HG03565 (cell line): ENCODE data around the gene POLN.

Source experiments
- ATAC-seq: cut with Tn5 transposase; IDR thresholded peaks from one replicate; pipeline ENCODE4 v1.9.1; 2021; ENCODE audit warnings: mild to moderate bottlenecking, moderate library complexity; ENCODE audit not compliant: unreplicated experiment

Gene POLN

DNA sequence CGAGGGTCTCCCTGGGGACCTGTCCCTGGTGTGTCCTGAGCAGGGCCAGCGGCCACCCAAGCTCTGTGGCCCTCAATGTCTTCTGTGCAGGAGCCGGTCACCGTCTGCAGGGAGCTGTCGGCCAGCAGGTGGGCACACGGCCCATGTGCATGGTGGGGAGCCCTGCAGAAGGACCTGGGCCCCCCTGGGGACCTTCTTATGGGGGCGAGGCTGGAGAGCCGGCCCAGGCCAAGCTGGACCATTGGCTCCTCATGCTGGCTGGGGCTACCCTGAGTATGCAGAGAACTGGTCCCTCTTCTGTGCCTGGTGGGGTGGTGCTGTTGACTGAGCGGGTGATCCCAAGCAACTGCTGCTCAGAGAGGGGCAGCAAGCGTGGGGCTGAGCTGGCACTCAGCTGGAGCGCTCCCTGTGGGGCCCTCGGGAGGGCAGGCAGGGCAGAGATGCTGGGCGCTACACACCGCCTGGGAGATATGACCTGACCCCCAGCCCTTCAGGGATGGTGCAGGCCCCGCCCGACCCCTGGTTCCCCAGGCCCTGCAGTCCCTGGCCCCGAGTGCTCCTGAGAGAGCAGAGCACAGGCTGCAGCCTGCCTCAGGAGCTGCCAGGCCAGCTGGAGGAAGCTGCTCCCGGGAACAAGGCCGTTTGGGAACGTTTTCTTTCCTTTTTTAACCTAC, 168.0 kb downstream of the POLN start:
- ATAC-seq, result no peak

DNA sequence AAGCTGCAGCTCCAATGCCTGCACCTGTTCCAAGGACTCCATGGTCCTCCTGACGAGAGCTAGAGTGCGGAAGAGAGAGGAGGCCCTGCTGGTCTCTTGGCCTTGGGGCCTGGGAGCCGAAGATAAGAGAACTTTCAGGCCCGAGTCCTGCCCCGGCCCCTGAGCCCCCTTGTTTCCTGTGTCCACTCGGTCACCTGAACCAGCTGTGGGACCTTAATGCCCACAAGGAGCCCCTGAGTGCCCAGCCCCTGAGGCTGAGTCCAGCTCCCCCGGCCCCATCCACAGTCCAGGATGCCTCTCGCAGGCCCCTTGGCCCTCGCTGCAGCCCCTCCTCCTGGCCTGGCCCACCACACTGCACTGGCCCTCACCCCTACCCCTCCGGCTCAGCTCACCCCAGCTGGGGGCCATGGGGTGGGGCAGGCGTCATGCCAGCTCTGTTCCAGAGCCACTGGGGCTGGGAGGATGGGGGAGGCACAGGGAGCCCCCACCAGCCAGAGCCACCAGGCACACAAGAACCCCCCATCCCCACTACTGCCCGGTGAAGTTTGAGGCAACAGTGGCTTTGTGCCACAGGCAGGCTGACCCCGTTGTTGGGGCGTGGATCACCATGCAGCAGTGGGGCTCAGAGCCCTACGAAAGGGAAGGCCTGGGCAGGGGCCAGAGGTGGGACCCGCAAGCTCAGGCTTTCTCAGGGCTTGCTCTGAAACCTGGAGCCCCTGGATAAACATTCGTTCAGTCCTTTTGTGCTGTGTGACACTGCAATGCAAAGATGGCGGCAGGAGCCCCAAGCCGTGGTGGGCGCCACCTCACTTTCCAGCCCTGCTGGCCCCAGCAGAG, 168.7 kb downstream of the POLN start:
- no peak for ATAC-seq

DNA sequence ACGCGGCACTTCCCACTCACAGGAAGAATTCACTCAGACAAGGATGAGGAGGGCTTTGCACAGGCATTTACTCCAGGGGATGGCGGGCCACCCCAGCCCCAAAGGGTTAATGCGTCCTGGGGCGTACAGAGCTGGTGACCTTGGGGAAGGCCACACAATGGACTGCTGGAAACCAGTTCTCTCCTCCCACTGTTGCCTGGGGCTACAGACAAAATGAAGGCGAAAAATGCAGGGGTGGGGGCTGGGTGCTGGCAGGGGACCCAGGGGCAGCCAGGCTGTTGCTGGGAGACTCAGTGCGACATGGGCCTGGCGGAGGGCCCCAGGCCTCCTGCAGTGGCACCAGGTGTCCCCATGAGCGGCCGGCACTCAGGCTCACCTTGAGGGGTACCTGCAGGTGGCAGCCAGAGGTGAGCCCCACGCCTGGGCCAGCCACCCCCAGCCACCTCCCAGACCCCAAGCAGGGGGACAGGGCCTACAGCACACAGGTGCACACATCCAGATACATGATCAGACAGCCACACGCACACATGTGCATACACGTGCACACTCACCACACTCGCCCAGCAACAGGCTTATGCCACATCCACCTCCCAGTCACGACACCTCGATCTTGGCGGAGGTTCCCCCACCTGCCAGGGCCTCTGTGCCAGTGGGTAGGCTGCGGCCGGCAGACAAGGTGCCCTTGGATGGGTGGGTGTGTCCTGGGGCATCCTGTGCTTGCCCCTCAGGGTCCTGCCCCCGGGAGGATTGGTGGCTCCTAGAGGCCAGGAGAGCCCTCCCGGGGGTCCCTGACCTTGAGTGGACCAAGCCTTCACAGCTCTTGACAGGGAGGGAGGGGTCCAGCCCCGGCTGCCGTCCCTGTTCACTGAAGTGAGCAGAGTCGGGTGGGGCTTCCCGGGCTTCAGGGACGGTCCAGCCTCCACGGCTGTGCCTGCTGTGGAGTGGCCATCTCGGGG, 169.7 kb downstream of the POLN start:
- no peak for ATAC-seq

DNA sequence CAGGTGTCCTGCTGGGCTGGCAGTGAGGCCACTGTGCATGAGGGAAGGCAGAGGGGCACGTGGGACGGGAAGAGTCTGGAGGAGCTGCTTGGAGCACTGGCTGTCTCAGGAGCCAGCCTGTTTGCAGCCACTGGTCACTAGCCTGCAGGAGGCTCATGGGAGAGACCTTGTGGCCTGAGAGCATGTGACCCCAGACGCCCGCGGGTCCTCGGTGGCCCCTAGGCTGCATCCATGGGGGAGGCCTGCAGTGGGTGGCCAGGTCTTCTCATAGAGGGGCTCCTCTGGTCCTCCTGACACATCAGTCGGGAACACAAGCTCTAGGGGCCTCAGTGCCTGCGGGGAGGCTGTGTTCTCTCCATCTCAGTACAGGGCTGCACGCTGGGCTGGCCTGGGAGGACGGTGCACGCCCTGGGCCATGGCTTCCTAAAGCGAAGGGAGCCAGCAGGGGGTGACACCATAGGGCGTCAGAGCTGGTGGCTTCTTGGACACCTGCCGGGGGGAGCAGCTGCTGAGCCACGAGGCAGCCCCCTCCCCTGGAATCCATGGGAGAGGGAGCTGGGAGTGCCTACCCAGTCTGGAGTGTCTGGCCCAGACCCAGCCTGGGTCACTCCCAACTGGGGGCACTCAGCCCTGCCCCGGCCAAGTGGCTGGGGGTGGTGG, 170.5 kb downstream of the POLN start:
- ATAC-seq, result no peak

DNA sequence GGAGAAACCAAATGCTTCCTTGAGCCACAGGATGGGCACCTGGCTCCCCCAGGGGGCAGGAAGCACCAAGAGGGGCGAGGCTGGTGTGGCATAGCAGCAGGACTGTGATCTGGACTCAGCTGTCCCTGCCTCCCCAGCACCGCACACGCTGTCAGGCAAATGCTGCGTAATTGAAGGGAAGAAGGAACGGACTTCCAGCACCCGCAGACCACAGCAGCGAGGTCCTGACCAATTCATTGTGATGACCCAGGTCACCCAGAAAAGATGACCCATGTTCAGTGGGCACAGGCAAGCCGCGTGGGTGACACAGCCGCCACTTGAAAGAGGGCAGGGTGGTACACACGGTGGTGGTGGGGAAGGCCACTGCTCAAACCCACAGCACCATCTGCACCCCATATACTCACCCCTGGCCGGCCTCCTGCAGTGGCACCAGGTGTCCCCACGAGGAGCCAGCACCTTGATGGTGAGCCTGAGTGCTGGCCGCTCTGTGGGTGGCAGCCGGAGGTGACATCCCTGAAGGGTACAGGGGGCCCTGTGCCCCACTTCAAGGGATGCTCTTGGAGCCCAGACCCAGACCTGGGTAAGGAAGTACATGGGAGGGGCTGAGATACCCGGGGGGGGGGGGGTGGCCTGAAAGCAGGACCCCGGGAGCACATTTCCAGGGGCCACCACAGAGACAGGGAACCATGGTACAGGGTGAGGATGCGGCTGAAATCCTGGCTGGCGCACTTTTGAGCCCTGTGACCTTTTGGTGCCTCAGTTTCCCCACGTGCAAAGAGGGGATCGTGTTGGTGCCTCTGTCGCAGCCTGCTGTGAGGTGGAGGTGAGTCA, 171.3 kb downstream of the POLN start:
- ATAC-seq, result no peak

DNA sequence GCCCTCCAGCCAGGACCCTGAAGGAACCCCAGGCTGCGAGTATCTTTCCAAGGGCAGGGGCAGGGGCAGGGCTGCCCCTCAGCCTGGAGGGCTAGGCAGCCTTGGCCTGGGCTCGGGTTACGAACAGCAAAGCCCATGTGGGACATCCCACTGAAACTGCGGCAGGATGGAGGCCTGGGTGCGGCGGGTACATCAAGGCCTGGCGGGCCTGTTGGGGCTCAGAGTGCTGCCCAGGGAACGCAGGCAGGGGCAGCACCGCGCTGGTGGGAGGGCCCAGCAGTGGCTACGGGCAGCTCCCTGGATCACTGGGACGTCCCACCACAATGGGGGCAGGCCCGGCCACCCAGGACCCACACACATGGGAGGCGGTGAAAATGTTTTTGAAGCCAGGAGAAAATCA, 171.9 kb downstream of the POLN start:
- ATAC-seq, result no peak

DNA sequence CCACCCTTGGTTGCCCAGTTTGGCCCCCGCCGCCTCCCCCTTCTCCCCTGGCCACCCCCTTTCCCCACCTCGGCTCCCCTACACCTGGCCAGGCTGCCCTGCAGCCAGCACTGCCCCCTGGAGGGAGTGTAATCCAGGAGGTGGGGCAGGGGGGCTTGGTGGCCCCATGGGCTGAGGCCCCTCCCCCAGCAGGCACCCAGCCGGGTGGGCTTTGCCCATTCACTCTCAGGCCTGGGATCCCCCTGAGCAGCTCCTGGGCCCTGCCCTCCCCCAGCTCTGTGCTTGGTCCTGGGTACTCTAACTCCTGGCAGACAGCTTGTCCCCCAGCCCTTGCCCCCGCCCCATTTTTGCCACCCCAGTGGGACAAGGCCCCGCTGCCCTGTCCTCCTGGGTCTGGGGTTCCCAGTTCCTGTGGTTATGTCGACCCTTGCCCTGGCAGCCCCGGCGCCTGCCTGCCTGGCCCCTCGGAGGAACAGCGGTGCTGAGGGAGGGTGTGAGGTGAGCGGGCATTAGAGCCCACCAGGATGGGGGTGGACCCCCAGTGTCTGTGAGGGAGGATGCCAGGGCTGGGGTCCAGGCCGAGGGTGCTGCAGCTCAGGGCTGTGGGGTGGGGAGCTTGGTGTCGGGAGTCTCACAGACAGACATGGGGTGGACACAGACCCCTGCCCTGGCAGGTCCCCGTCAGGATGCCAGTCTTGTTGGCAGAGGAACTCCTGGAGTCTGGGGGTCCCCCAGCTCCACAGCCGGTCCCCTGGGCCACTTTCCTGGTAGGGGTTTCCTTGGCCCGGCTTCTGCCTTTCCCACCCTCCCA, 172.6 kb downstream of the POLN start:
- ATAC-seq, result no peak

DNA sequence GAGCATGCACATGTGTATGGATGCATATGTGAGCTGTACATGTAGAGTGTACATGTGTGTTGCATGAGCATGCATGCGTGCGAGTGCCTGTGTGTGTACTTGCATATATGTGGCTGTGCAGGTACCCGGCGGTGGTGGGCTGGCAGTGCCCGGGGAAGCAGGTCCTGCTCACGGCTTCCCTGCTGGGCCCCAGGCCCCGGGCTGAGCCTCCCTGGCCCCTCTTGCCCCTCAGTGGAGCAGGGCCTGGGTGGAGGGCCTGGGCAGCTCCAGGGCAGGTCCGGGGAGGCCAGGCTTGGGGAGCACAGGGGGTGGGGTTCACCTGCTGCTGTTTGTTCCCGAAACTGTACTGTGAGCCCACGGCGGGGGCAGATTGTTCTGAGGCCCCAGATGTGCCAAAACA, 173.4 kb downstream of the POLN start:
- ATAC-seq, result no peak

DNA sequence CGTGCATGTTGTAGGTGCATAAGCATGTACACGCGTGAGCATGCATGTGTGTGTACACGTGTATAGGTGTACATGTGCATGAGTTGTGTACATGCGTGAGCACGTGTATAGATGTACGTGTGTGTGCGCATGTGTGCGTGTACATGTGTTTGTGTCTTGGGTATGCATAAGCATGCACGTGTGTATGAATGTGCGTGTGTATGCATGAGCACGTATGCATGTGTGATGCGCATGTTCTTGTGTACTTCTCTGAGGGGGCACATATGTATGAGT, 173.8 kb downstream of the POLN start:
- no peak for ATAC-seq

DNA sequence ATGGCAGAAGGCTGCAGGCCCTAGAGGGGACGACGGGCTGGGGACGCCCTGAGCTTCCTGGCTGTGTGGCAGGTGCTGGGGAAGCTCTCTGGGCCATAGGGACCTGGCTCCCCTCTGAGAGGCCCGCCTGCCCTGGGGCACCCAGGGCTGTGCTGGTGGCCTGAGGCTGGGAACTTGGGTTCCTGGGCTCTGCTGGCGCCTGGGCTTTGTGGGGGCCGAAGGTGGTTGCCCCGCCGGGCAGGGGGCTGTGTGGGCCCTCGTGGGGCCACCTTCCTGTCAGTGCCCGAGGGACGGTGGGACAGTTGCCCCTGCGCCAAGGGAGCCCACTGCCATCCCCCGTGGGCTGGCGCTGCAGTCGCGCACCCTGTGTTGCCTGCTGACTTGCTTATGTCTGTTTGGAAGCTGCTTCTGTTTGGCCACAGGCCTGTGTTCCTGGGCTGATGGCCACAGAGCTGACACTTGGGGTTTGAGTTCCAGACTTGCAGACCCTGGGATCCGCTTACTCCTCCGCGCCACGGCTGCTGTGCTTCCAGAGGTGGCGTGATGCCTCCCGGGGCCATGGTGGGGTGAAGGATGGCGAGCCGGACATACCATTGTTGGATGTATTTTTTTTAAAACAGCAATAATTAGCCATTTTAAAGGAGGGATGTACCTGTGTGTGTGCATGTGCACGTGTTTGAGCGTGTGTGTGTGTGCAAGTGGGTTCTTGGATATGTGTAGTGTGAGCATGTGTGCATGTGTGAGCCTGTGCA, 174.3 kb downstream of the POLN start:
- ATAC-seq, result no peak

DNA sequence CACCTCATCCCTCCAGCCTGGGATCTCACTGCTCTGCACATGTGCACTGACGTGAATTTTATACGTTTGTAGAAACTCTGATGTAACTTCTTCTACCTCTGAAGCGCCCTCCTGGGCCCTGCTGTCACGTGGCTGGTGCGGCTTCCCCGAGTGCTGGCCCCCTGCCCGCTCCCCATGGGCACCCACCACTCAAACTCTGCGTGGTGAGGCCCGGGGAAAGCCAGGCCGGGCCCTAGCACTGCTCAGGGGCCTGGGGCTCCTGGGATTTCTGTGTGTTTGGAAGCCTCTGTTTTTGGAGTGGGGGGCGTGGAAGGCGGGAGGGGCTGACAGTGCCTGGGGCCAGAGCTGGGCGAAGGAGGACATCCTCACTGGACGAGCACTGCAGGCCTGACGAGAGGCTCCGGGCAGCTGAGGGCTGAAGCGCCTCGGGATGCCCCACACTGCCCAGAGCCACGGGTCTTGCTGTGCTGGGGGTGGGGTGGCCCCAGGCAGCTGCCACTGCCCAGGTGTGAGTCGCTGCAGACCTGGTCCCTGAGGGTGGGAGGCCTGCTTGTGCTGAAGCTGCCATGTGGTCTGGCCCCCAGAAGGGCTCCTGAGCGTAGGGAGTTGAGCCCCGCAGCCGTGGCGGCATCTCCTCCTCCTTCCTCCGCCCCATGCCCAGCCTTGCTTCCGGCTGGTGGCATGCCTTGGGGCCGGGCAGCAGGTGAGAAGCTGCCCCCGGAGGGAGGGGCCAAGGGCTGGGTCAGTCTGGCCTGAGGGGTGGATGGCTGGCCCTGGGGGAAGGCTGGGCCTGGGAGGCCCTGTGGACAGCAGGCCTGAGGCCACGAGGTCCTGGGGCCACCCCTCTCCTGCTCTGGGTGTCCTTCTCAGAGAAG, 175.1 kb downstream of the POLN start:
- ATAC-seq, result no peak

DNA sequence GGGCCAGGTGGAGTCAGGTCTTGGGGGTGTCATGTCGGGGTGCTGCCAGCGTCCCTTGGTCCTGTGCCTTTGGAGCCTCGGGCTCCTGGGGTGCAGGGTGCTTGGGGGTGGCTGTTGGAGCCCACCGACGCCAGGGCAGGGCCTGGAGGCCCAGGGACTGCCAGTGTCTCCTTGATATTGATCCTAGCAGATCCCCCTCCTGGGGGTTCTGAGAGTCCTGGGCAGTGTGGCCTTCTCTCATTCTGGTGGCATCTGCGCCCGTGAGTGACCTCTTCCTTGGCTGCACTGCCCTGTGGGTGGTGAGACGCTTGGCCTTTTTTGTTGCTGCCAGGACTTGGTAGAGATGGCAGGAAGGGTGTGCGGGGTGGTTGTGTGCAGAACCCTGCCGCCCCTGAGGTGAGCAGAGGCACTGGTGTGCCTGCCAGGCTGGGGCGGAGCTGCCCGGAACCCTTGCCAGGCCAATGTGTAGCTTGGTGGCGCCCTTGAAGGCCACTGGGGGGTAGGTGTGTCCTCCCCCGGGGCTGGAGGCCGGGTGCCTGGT, 175.8 kb downstream of the POLN start:
- ATAC-seq, result no peak

DNA sequence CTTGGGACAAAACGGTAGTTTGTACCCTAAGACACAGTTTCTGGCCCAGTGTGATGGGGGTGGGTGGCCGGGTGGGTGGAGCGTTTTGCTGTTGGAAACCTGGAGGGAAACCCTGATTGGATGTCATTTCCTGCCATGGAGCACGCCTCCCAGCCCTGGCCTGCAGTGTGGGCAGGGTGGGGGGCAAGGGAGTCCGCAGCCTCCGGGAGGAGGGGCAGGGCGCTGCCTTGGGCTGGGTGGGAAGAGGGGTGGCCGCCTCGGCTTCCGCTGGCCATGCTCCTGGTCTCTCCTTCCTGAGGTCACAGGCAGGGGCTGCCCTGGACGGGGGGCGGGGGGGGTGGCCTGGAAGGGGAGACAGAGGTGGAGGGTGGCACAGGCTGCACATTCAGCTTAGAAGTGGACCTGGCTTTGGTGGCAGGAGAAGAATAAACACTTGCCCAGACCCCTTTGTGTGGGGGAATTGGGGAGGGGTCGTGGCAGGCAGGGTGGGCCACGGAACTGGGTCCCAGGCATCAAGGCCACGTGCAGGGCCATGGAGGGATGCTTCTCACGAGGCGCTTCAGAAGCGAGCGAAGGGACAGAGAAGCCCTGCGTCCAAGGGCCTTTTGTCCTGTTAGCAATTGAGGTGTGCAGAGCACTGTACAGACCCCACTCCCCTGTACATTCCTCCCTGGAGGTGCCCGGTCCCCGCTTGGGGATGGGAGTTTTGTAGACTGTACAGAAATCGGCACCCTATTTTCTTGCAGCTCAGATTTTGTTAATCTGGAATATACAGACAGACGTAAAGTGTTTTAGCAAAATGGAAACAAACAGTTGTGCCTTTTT, 176.6 kb downstream of the POLN start:
- no peak for ATAC-seq

DNA sequence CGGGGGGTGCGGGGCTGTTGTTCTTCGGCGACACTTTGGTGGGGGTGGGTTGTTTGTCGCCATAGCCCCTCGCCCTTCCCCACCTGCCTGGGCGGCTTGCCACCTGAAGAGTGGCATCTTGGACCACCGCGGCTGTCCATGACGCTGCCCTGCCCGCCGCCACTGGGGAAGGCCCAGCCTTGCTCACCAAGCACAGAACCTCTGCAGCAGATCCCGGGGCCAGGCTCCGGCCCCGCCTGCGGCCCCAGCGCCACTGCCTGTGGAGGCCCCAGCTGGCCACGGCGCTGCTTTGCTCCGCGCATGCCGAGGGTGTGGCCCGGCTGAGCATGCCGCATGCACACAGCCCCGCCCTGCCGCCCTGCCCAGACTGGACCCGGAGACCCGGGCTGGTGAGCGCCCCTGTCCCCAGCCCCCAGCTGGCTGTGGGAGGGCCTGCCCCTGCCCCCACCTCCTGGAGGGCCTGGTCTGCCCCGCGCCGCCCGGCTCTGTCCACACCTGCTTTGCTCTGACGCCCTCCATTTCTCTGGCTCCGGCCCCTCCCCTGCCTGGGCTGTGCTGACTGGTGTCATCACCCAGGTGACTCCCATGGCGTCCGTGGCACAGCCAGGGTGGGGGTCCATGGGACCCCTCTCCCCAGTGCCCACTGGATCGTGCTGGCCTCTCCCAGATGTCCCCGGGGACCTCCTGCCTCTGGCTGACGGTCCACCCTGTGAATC, 177.5 kb downstream of the POLN start:
- no peak for ATAC-seq

DNA sequence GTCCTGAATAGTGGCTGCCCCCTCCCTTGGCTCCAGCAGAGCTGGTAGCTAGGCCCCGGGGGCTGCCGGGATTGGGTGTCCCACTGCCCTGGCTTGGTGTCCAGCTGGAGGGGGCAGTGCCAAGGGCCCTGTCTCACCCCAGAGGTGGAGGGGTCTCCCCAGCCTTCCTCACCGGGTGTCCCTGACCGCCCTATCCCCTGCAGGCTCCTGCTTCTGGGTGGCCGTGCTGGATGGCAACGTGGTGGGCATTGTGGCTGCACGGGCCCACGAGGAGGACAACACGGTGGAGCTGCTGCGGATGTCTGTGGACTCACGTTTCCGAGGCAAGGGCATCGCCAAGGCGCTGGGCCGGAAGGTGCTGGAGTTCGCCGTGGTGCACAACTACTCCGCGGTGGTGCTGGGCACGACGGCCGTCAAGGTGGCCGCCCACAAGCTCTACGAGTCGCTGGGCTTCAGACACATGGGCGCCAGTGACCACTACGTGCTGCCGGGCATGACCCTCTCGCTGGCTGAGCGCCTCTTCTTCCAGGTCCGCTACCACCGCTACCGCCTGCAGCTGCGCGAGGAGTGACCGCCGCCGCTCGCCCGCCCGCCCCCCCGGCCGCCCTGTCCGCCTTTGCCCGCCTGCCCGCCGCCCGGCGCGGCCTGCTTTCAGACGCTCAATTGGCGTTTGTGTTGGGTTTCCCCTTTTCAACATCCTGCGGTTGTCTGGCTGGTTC, 178.2 kb downstream of the POLN start:
- ATAC-seq, result no peak
